ENCODE results near the gene IQCE.

- TF ChIP-seq, protein P1, sequence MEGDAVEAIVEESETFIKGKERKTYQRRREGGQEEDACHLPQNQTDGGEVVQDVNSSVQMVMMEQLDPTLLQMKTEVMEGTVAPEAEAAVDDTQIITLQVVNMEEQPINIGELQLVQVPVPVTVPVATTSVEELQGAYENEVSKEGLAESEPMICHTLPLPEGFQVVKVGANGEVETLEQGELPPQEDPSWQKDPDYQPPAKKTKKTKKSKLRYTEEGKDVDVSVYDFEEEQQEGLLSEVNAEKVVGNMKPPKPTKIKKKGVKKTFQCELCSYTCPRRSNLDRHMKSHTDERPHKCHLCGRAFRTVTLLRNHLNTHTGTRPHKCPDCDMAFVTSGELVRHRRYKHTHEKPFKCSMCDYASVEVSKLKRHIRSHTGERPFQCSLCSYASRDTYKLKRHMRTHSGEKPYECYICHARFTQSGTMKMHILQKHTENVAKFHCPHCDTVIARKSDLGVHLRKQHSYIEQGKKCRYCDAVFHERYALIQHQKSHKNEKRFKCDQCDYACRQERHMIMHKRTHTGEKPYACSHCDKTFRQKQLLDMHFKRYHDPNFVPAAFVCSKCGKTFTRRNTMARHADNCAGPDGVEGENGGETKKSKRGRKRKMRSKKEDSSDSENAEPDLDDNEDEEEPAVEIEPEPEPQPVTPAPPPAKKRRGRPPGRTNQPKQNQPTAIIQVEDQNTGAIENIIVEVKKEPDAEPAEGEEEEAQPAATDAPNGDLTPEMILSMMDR (IDR thresholded peaks at IDR 0.05; ENCODE audit: low read length), result no peak
- no peak for TF ChIP-seq EZH2phosphoT487 (IDR thresholded peaks at IDR 0.05; ENCODE audit: low read length)
Measured at GRCh38 chr7:2614631-2615330, 56.0 kb downstream of the IQCE start.

All from MM.1S (cell line).